ENCODE measurements around the gene SLC6A18.

The SLC6A18 gene

GRCh38 chr5:1225081-1225480, at the start of gene SLC6A18:
TSS of gene SLC6A18 (plus strand) at chr5:1225381. CDS start at chr5:1225478, 97 bp downstream.
- no peak for DNase-seq

- no peak for DNase-seq
Observed at GRCh38 chr5:1175801-1176472, 49.2 kb upstream of the SLC6A18 start.

GRCh38 chr5:1176473-1177391, 48.4 kb upstream of the SLC6A18 start:
- DNase-seq: no peak

GRCh38 chr5:1177826-1178528, 47.2 kb upstream of the SLC6A18 start:
- DNase-seq: no peak

GRCh38 chr5:1178529-1179382, 46.4 kb upstream of the SLC6A18 start:
- DNase-seq: no peak

- DNase-seq: no peak
Observed at GRCh38 chr5:1179383-1179715, 45.8 kb upstream of the SLC6A18 start.

GRCh38 chr5:1180096-1180495, 45.1 kb upstream of the SLC6A18 start:
- DNase-seq: no peak

- no peak for DNase-seq
Observed at GRCh38 chr5:1180841-1181271, 44.3 kb upstream of the SLC6A18 start.

GRCh38 chr5:1181451-1182359, 43.5 kb upstream of the SLC6A18 start:
- no peak for DNase-seq

GRCh38 chr5:1182360-1182632, 42.9 kb upstream of the SLC6A18 start:
- no peak for DNase-seq

- no peak for DNase-seq
Observed at GRCh38 chr5:1182633-1183423, 42.4 kb upstream of the SLC6A18 start.

- no peak for DNase-seq
Observed at GRCh38 chr5:1183424-1184162, 41.6 kb upstream of the SLC6A18 start.

GRCh38 chr5:1184163-1184470, 41.1 kb upstream of the SLC6A18 start:
- DNase-seq: no peak

GRCh38 chr5:1184481-1184880, 40.7 kb upstream of the SLC6A18 start:
- no peak for DNase-seq

GRCh38 chr5:1185038-1185627, 40.0 kb upstream of the SLC6A18 start:
- DNase-seq: no peak

- no peak for DNase-seq
Observed at GRCh38 chr5:1185629-1186350, 39.4 kb upstream of the SLC6A18 start.

GRCh38 chr5:1186351-1187233, 38.6 kb upstream of the SLC6A18 start:
- no peak for DNase-seq

All from cerebellar nuclear complex (tissue), 1 donor.